GM15510 (cell line): Measurements from ENCODE around the gene TNKS1BP1.

ENCODE experiments used
- POLR2A ChIP-seq: IDR thresholded peaks from 3 replicates; pipeline ENCODE4 v1.6.1; 2011; ENCODE audit warnings: borderline replicate concordance; ENCODE audit not compliant: insufficient read length; ENCODE audit errors: extremely low read depth

The TNKS1BP1 gene

GRCh38 chr11:57322256-57323166, 2.2 kb downstream of the TNKS1BP1 start:
- no peak for TF ChIP-seq POLR2A

DNA sequence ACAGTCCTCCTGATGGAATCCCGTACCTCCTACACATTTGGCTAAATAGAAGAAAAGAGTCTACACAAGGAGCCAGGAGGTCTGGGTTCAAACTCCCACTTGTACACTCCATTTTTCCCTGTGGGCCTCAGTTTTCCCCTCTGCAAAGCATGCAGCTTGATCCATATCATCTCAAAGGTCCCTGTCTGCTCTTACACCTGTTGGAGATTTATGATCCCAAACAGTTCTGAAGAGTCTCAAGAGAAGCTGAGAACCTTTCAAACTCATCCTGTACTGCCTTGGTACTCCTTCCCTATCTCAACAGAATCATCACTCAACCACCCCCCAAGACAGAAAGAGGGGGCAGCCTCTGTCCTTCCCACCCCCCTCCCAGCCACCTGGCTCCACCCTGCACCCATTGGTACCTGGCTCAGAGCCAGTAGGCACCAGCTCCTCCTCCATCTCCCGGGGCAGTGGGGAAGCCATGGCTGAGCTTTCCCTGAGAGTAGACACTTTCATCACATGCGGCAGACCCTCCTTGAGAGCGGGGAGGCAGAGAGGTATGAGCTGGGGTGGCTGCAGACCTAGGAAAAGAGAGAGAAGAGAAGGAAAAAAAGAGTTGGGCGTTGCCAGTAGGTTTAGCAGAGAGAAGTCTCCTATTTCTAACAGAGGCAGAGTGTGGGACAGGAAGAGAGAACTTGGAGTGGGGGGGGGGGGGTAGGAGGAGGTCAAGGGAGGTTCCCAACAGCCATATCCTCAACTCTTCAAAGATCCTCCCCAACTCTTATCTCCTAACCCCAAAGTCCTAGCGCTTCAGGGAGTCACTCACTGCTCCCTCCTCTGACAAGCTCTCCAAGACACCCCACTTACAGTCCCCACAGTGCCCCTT, 3.1 kb downstream of the TNKS1BP1 start:
- no peak for TF ChIP-seq POLR2A

GRCh38 chr11:57320719-57321387, 3.9 kb downstream of the TNKS1BP1 start:
- no peak for TF ChIP-seq POLR2A

GRCh38 chr11:57320067-57320718, 4.6 kb downstream of the TNKS1BP1 start:
- TF ChIP-seq POLR2A: no peak

- TF ChIP-seq POLR2A: no peak
Observed at GRCh38 chr11:57318178-57318577, 6.6 kb downstream of the TNKS1BP1 start.

DNA sequence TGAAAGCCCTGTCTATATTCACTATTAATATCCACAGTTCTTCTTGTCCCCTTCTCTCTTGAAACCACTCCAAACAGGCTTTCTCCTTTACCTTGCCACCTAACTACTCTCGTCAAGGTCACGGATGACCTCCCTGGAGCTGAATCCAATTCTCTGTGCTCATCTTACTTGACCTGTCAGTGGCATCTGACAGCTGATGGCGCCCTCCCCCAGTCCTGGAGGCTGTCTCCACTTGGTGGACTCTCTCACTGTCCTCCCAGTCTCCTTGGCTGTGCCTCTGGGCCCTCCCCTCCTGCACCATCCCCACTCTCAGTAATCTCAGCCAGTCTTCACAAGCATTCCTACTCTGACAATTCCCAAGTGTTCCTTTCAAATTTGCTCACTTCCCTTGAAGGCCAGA, 8.7 kb downstream of the TNKS1BP1 start:
- no peak for TF ChIP-seq POLR2A

- TF ChIP-seq POLR2A: no peak
Observed at GRCh38 chr11:57315491-57315890, 9.3 kb downstream of the TNKS1BP1 start.

DNA sequence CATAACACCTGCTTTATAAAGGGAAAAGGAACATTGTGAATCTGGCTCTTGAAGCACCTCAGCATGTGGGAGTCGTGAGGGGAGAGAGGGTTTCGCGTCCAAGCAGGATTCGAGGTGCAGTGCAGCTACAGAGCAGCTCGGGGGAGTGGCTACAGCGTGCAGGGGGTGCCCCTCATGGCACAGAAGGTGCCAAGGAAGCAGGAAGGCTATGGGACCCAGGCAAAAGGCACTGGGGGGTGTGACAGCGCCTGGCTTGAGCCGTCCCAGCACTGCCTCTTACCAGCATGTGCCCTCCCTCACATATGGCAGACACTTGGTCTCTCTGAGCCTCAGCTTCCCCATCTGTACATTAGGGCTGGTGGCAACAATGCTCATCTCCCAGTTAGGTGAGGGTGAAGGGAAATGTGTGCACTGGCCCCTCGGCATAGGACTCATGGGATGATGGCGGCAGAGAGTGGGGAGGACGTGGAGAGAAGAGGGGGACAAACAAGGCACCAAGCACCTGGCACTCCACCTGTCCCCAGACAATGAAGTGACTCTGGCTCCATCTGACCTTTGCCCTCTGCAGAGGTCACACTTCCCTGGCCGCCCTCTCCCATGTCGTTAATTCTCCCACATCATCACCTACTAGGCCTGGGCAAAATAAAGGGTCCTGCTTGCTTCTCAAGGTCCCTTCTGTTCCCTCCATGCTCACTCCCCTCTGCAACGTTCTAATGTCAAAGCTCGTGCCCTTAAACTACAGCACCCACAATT, 10.4 kb downstream of the TNKS1BP1 start:
- TF ChIP-seq POLR2A: no peak

GRCh38 chr11:57313788-57314135, 11.0 kb downstream of the TNKS1BP1 start:
- TF ChIP-seq POLR2A: no peak

DNA sequence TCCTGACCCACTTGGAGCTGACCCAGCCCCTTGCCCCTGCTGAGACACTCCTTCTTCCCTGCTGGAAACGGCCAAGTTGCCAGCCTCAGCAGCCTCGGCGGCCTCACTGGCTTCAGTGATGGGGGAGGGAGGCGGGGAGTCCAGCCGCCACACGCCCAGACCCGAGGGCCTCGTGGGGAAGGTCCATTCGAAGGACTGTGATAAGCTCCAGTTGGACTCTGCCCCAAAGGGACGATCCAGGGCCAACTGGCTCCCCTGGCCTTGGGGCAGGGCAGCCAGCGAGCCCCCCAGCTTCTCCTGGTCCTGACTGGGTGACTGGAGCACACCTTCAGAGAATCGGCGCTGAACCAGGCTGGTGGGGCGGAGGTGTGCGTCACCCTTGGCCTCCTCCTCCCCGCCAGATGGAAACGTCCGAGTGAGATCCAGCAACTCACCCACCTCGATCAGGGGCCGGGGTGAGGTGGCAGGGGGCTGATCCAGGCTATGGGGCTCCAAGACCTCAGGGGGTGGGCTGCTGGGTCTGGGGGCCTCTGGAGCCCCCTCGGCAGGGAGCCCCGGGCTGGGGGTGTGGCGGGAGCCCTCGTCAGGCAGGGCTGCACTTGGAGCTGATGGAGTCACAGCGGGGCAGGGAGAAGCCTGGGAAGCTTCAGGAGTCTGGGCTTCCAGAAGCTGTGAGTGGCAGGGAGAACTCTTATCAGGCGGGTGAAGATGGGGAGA, 11.5 kb downstream of the TNKS1BP1 start:
- no peak for TF ChIP-seq POLR2A

GRCh38 chr11:57312511-57313021, 12.2 kb downstream of the TNKS1BP1 start:
- TF ChIP-seq POLR2A: no peak

- no peak for TF ChIP-seq POLR2A
Observed at GRCh38 chr11:57311109-57311936, 13.4 kb downstream of the TNKS1BP1 start.
